Effector memory CD4-positive, alpha-beta T cell (primary cell): ENCODE results near the gene BBS9.

ENCODE experiments used
- DNase-seq, 3 donors: peaks; one replicate each; pipeline ENCODE4 v3.0.0-alpha.2; 2020
- H3K27ac ChIP-seq: 2 replicates; pipeline ENCODE4 v1.7.0; 2013; ENCODE audit warnings: mild to moderate bottlenecking, low read length, moderate library complexity; ENCODE audit not compliant: insufficient read depth, poor library complexity, severe bottlenecking
- H3K27me3 ChIP-seq: replicated peaks from 2 replicates; pipeline ENCODE4 v1.7.0; 2013; ENCODE audit warnings: mild to moderate bottlenecking, low read length; ENCODE audit not compliant: insufficient read depth, control insufficient read depth, poor library complexity, severe bottlenecking
- H3K36me3 ChIP-seq: 2 replicates; pipeline ENCODE4 v1.7.0; 2013; ENCODE audit warnings: mild to moderate bottlenecking, low read length, moderate library complexity; ENCODE audit not compliant: control insufficient read depth, insufficient read depth
- H3K4me1 ChIP-seq: 2 replicates; pipeline ENCODE4 v1.7.0; 2013; ENCODE audit warnings: low read length, mild to moderate bottlenecking; ENCODE audit not compliant: control insufficient read depth, insufficient read depth, poor library complexity, severe bottlenecking
- H3K4me3 ChIP-seq: 2 replicates; pipeline ENCODE4 v1.7.0; 2013; ENCODE audit warnings: low read length, low read depth, mild to moderate bottlenecking; ENCODE audit not compliant: insufficient read depth, poor library complexity, severe bottlenecking
- H3K9me3 ChIP-seq: 2 replicates; pipeline ENCODE4 v1.7.0; 2013; ENCODE audit warnings: mild to moderate bottlenecking, low read length, moderate library complexity; ENCODE audit not compliant: control insufficient read depth

BBS9 gene

GRCh38 chr7:33190688-33191304, 61.4 kb downstream of the BBS9 start:
- H3K4me3 ChIP-seq, result no peak overlapping the region
- H3K27me3 ChIP-seq, result no peaks in the 10 kb centered on the region
- H3K36me3 ChIP-seq, result no peaks in the 10 kb centered on the region
- DNase-seq, result no peak
- H3K27ac ChIP-seq, result no peak overlapping the region
- H3K9me3 ChIP-seq, result no peaks in the 10 kb centered on the region
- no peaks in the 10 kb centered on the region for H3K4me1 ChIP-seq

- Histone ChIP-seq H3K4me3 (no peak overlapping the region), H3K4me1 (no peaks in the 10 kb centered on the region), H3K36me3 (no peaks in the 10 kb centered on the region), H3K27ac (no peak overlapping the region), H3K9me3 (no peaks in the 10 kb centered on the region), H3K27me3 (no peaks in the 10 kb centered on the region)
- no peak for DNase-seq
These were observed 62.0 kb downstream of the BBS9 start for GRCh38 chr7:33191340-33191739.

GRCh38 chr7:33192695-33193291, 63.4 kb downstream of the BBS9 start:
- Histone ChIP-seq H3K4me1 (no peaks in the 10 kb centered on the region), H3K27ac (no peak overlapping the region), H3K9me3 (no peaks in the 10 kb centered on the region), H3K36me3 (no peaks in the 10 kb centered on the region), H3K27me3 (no peaks in the 10 kb centered on the region), H3K4me3 (no peak overlapping the region)
- DNase-seq, result no peak

GRCh38 chr7:33193308-33193864, 64.0 kb downstream of the BBS9 start:
- Histone ChIP-seq H3K9me3 (no peaks in the 10 kb centered on the region), H3K4me3 (no peak overlapping the region), H3K27ac (no peak overlapping the region), H3K27me3 (no peaks in the 10 kb centered on the region), H3K4me1 (no peaks in the 10 kb centered on the region), H3K36me3 (no peaks in the 10 kb centered on the region)
- DNase-seq, result no peak

- H3K4me3 ChIP-seq, result no peak overlapping the region
- H3K9me3 ChIP-seq, result no peaks in the 10 kb centered on the region
- H3K27ac ChIP-seq, result no peak overlapping the region
- H3K36me3 ChIP-seq, result no peaks in the 10 kb centered on the region
- no peaks in the 10 kb centered on the region for H3K27me3 ChIP-seq
- DNase-seq, result no peak
- no peaks in the 10 kb centered on the region for H3K4me1 ChIP-seq
These were observed 65.9 kb downstream of the BBS9 start for GRCh38 chr7:33195264-33195663.

- no peaks in the 10 kb centered on the region for H3K36me3 ChIP-seq
- no peaks in the 10 kb centered on the region for H3K27me3 ChIP-seq
- no peak for DNase-seq
- H3K9me3 ChIP-seq, result no peaks in the 10 kb centered on the region
- H3K4me1 ChIP-seq, result no peaks in the 10 kb centered on the region
- no peak overlapping the region for H3K4me3 ChIP-seq
- no peak overlapping the region for H3K27ac ChIP-seq
These were observed 66.9 kb downstream of the BBS9 start for GRCh38 chr7:33196221-33196620.

GRCh38 chr7:33200282-33200681, 70.9 kb downstream of the BBS9 start:
- no peaks in the 10 kb centered on the region for H3K36me3 ChIP-seq
- no peak overlapping the region for H3K27ac ChIP-seq
- H3K4me3 ChIP-seq, result no peak overlapping the region
- no peaks in the 10 kb centered on the region for H3K27me3 ChIP-seq
- H3K9me3 ChIP-seq, result no peaks in the 10 kb centered on the region
- H3K4me1 ChIP-seq, result no peaks in the 10 kb centered on the region
- DNase-seq, result no peak

GRCh38 chr7:33201821-33202220, 72.5 kb downstream of the BBS9 start:
- no peaks in the 10 kb centered on the region for H3K27me3 ChIP-seq
- H3K4me3 ChIP-seq, result no peak overlapping the region
- no peak overlapping the region for H3K27ac ChIP-seq
- no peaks in the 10 kb centered on the region for H3K9me3 ChIP-seq
- H3K36me3 ChIP-seq, result no peaks in the 10 kb centered on the region
- DNase-seq, result no peak
- H3K4me1 ChIP-seq, result no peaks in the 10 kb centered on the region

- Histone ChIP-seq H3K4me3 (no peak overlapping the region), H3K36me3 (peaks cover 11% of the 10 kb centered on the region), H3K4me1 (no peaks in the 10 kb centered on the region), H3K27ac (no peak overlapping the region), H3K27me3 (no peaks in the 10 kb centered on the region), H3K9me3 (no peaks in the 10 kb centered on the region)
- no peak for DNase-seq
These were observed 81.6 kb downstream of the BBS9 start for GRCh38 chr7:33210958-33211357.

GRCh38 chr7:33212144-33212543, 82.8 kb downstream of the BBS9 start:
- no peak overlapping the region for H3K4me3 ChIP-seq
- no peaks in the 10 kb centered on the region for H3K4me1 ChIP-seq
- no peaks in the 10 kb centered on the region for H3K9me3 ChIP-seq
- no peak overlapping the region for H3K27ac ChIP-seq
- H3K27me3 ChIP-seq, result no peaks in the 10 kb centered on the region
- peaks cover 11% of the 10 kb centered on the region for H3K36me3 ChIP-seq
- DNase-seq, result no peak
